HepG2 (cell line): ENCODE measurements around the gene ZFP69. TPM values are rescaled to one million over a fixed set of nuclear protein-coding genes. Genes with fewer than 3 reads are reported as not detected.

Experiments
- ELF1 ChIP-seq: sonication (generic); formaldehyde crosslinking; IDR thresholded peaks from 2 replicates; pipeline ENCODE4 v1.4.0; 2020; ENCODE audit warnings: missing genetic modification reagents
- FLYWCH1 ChIP-seq: sonication (generic); formaldehyde crosslinking; IDR thresholded peaks from 2 replicates; pipeline ENCODE4 v1.8.1; 2023; ENCODE audit warnings: mild to moderate bottlenecking, missing genetic modification reagents
- JARID2 ChIP-seq: sonication (generic); formaldehyde crosslinking; IDR thresholded peaks from 2 replicates; pipeline ENCODE4 v1.8.1; 2023; ENCODE audit warnings: missing genetic modification reagents, inconsistent platforms; ENCODE audit not compliant: insufficient replicate concordance
- JUNB ChIP-seq: sonication (generic); formaldehyde crosslinking; IDR thresholded peaks from 2 replicates; pipeline ENCODE4 v1.8.0; 2022; ENCODE audit warnings: missing genetic modification reagents, mild to moderate bottlenecking, borderline replicate concordance
- LBX2 ChIP-seq: sonication (generic); formaldehyde crosslinking; IDR thresholded peaks from 2 replicates; pipeline ENCODE4 v1.5.0; 2020; ENCODE audit warnings: missing genetic modification reagents, mild to moderate bottlenecking, borderline replicate concordance
- NCOA5 ChIP-seq: sonication (generic); formaldehyde crosslinking; IDR thresholded peaks from 2 replicates; pipeline ENCODE4 v1.4.0; 2020; ENCODE audit warnings: missing genetic modification reagents
- PHF8 ChIP-seq: sonication (generic); formaldehyde crosslinking; IDR thresholded peaks from 2 replicates; pipeline ENCODE4 v1.5.0; 2020; ENCODE audit warnings: missing genetic modification reagents
- REXO4 ChIP-seq: sonication (generic); formaldehyde crosslinking; IDR thresholded peaks from 2 replicates; pipeline ENCODE4 v1.8.0; 2022; ENCODE audit warnings: missing genetic modification reagents, mild to moderate bottlenecking, borderline replicate concordance
- SOX6 ChIP-seq, 2 experiments: fragments of 450-650 bp in 1 of 2; sonication (generic) in 1 of 2; formaldehyde crosslinking in 1 of 2; IDR thresholded peaks; 2 replicates each; pipeline versions ENCODE4 v1.4.0 to v1.6.1; 2017 to 2020; ENCODE audit warnings: antibody characterized with exemption in 1 of 2, mild to moderate bottlenecking in 1 of 2, missing genetic modification reagents in 1 of 2
- SP2 ChIP-seq: sonication (generic); formaldehyde crosslinking; IDR thresholded peaks from 2 replicates; pipeline ENCODE4 v1.5.1; 2020; ENCODE audit warnings: mild to moderate bottlenecking, missing genetic modification reagents
- SRSF9 ChIP-seq: fragments of 200-400 bp; formaldehyde crosslinking; IDR thresholded peaks from 2 replicates; pipeline ENCODE4 v1.6.1; 2018; ENCODE audit warnings: borderline replicate concordance, mild to moderate bottlenecking, low read depth, low read length; ENCODE audit not compliant: insufficient read depth, poor library complexity, severe bottlenecking
- USF2 ChIP-seq, 2 experiments: sonication (generic) in 1 of 2; formaldehyde crosslinking in 1 of 2; IDR thresholded peaks; 2 replicates each; pipeline versions ENCODE4 v1.5.1 to v1.6.1; 2011 to 2020; ENCODE audit warnings: borderline replicate concordance in 1 of 2, low read depth in 1 of 2, low read length in 1 of 2, mild to moderate bottlenecking in 1 of 2, missing genetic modification reagents in 1 of 2, moderate library complexity in 1 of 2
- ZBTB14 ChIP-seq: sonication (generic); formaldehyde crosslinking; IDR thresholded peaks from 2 replicates; pipeline ENCODE4 v1.4.0; 2020; ENCODE audit warnings: missing genetic modification reagents
- ZBTB38 ChIP-seq: sonication (generic); formaldehyde crosslinking; IDR thresholded peaks from 2 replicates; pipeline ENCODE4 v1.5.1; 2020; ENCODE audit warnings: mild to moderate bottlenecking, missing genetic modification reagents
- ZFP91 ChIP-seq: sonication (generic); formaldehyde crosslinking; IDR thresholded peaks from 2 replicates; pipeline ENCODE4 v1.9.0; 2022; ENCODE audit warnings: missing genetic modification reagents, mild to moderate bottlenecking, borderline replicate concordance
- ZNF225 ChIP-seq: sonication (generic); formaldehyde crosslinking; IDR thresholded peaks from 2 replicates; pipeline ENCODE4 v1.4.0; 2020; ENCODE audit warnings: mild to moderate bottlenecking, missing genetic modification reagents
- ZNF512B ChIP-seq: sonication (generic); formaldehyde crosslinking; IDR thresholded peaks from 2 replicates; pipeline ENCODE4 v1.5.1; 2020; ENCODE audit warnings: missing genetic modification reagents, mild to moderate bottlenecking, borderline replicate concordance
- ZNF550 ChIP-seq: sonication (generic); formaldehyde crosslinking; IDR thresholded peaks from 2 replicates; pipeline ENCODE4 v1.4.0; 2020; ENCODE audit warnings: mild to moderate bottlenecking, missing genetic modification reagents, borderline replicate concordance
- polyA plus RNA-seq, 8 experiments: library from polyadenylated mRNA; depleted of rRNA in 3 of 8; stranded (reverse) in 7 of 8; unstranded in 1 of 8; fragments of >200 nt; fragmentation: Illumina TruSeq in 4 of 8; extraction: Trizol in 4 of 8; gene quantifications; 2 replicates each; pipeline versions ENCODE4 v1.2.1 to v1.2.3, GENCODE V29; 2011 to 2016; ENCODE audit warnings: low read depth in 4 of 8, missing spikeins in 1 of 8, mixed read lengths in 1 of 8; ENCODE audit not compliant: insufficient read depth in 1 of 8
- total RNA-seq, 5 experiments: library from RNA; depleted of rRNA; stranded (reverse); fragments of >200 nt; fragmentation: Illumina TruSeq; extraction: Trizol; gene quantifications; 2 replicates each; pipeline ENCODE4 v1.2.3, GENCODE V29; 2016; ENCODE audit warnings: low read depth in 1 of 5

Gene ZFP69
- total and polyA plus RNA-seq, 2 of the 13 experiments (the other 11 are each of a cell fraction or from before 2014, with no cell fraction given): 2.6 to 5.6 TPM

- no peak; the same call in 1 of the 2 replicates for TF ChIP-seq SP2 (CRISPR knock-in tag)
- TF ChIP-seq ZBTB38 (CRISPR knock-in tag): peak; percentile 88
- TF ChIP-seq JUNB: no peak
- no peak for TF ChIP-seq JARID2 (CRISPR knock-in tag)
- TF ChIP-seq ELF1 (CRISPR knock-in tag): no peak
- no peak for TF ChIP-seq FLYWCH1 (CRISPR knock-in tag)
- no peak for TF ChIP-seq SOX6 (IDR thresholded peaks at IDR 0.05)
- peak; percentile 45 for TF ChIP-seq SOX6 (CRISPR knock-in tag; IDR thresholded peaks at IDR 0.05)
- TF ChIP-seq ZNF512B (CRISPR knock-in tag): no peak
- peak; percentile 60 for TF ChIP-seq PHF8
- no peak for TF ChIP-seq LBX2
- TF ChIP-seq ZNF550 (CRISPR knock-in tag): 0 out of 2 replicates have a peak, but pooled peaks have one; percentile 73
- TF ChIP-seq NCOA5 (CRISPR knock-in tag): no peak
- TF ChIP-seq ZNF225 (CRISPR knock-in tag): peak; percentile 85
- TF ChIP-seq REXO4 (CRISPR knock-in tag): no peak; the same call in 1 of the 2 replicates
- peak; percentile 86 for TF ChIP-seq ZFP91 (CRISPR knock-in tag)
- no peak for TF ChIP-seq ZBTB14 (CRISPR knock-in tag)
- no peak for TF ChIP-seq USF2 (IDR thresholded peaks at IDR 0.05; ENCODE audit: low read depth, low read length)
- TF ChIP-seq USF2 (CRISPR knock-in tag; IDR thresholded peaks at IDR 0.05; ENCODE audit: borderline replicate concordance): no peak
- no peak for TF ChIP-seq SRSF9
Measured at GRCh38 chr1:40449684-40450494, 27.2 kb upstream of the ZFP69 start, which contains the start of gene ZFP69B (continued).
